Effector memory CD4-positive, alpha-beta T cell (primary cell): Measurements from ENCODE around the gene HPRT1.

ENCODE experiments used
- DNase-seq, 3 donors: peaks; one replicate each; pipeline ENCODE4 v3.0.0-alpha.2; 2020
- H3K27ac ChIP-seq: 2 replicates; pipeline ENCODE4 v1.7.0; 2013; ENCODE audit warnings: mild to moderate bottlenecking, low read length, moderate library complexity; ENCODE audit not compliant: insufficient read depth, poor library complexity, severe bottlenecking
- H3K27me3 ChIP-seq: replicated peaks from 2 replicates; pipeline ENCODE4 v1.7.0; 2013; ENCODE audit warnings: mild to moderate bottlenecking, low read length; ENCODE audit not compliant: insufficient read depth, control insufficient read depth, poor library complexity, severe bottlenecking
- H3K36me3 ChIP-seq: 2 replicates; pipeline ENCODE4 v1.7.0; 2013; ENCODE audit warnings: mild to moderate bottlenecking, low read length, moderate library complexity; ENCODE audit not compliant: control insufficient read depth, insufficient read depth
- H3K4me1 ChIP-seq: 2 replicates; pipeline ENCODE4 v1.7.0; 2013; ENCODE audit warnings: low read length, mild to moderate bottlenecking; ENCODE audit not compliant: control insufficient read depth, insufficient read depth, poor library complexity, severe bottlenecking
- H3K4me3 ChIP-seq: 2 replicates; pipeline ENCODE4 v1.7.0; 2013; ENCODE audit warnings: low read length, low read depth, mild to moderate bottlenecking; ENCODE audit not compliant: insufficient read depth, poor library complexity, severe bottlenecking
- H3K9me3 ChIP-seq: 2 replicates; pipeline ENCODE4 v1.7.0; 2013; ENCODE audit warnings: mild to moderate bottlenecking, low read length, moderate library complexity; ENCODE audit not compliant: control insufficient read depth
- total RNA-seq, 3 donors: gene quantifications; one replicate each; lab custom pipeline; 2026; lab: John Stamatoyannopoulos, UW

HPRT1 gene
- total RNA-seq, result 6.9 to 9.9 (median 7.0) reads per million in 3 donors

- Histone ChIP-seq H3K9me3 (no peaks in the 10 kb centered on the region), H3K27me3 (no peaks in the 10 kb centered on the region), H3K4me1 (no peaks in the 10 kb centered on the region), H3K4me3 (peak within 1 kb of the TSS; percentile 57), H3K27ac (peak within 1 kb of the TSS; percentile 60), H3K36me3 (no peaks in the 10 kb centered on the region)
- peak; percentile 64 to 71 (median 70) for DNase-seq
Observed at GRCh38 chrX:134460005-134460861, at the start of gene HPRT1. Gene HPRT1, plus strand, starts transcription at chrX:134460165. Its CDS starts 147 bp downstream, at chrX:134460312.

GRCh38 chrX:134416087-134416486 is 43.9 kb upstream of the HPRT1 start:
- Histone ChIP-seq H3K36me3 (peaks cover 9% of the 10 kb centered on the region), H3K27me3 (no peaks in the 10 kb centered on the region), H3K4me1 (no peaks in the 10 kb centered on the region), H3K27ac (no peak overlapping the region), H3K9me3 (no peaks in the 10 kb centered on the region), H3K4me3 (no peak overlapping the region)
- no peak for DNase-seq

GRCh38 chrX:134418317-134419113 is 41.5 kb upstream of the HPRT1 start:
- peaks cover 9% of the 10 kb centered on the region for H3K36me3 ChIP-seq
- DNase-seq, result no peak
- no peaks in the 10 kb centered on the region for H3K4me1 ChIP-seq

GRCh38 chrX:134419784-134420183 is 40.2 kb upstream of the HPRT1 start:
- no peak overlapping the region for H3K4me3 ChIP-seq
- H3K4me1 ChIP-seq, result no peaks in the 10 kb centered on the region
- H3K36me3 ChIP-seq, result peaks cover 9% of the 10 kb centered on the region
- DNase-seq, result no peak
- H3K9me3 ChIP-seq, result no peaks in the 10 kb centered on the region
- no peak overlapping the region for H3K27ac ChIP-seq
- no peaks in the 10 kb centered on the region for H3K27me3 ChIP-seq

More at GRCh38 chrX:134418317-134419113, 41.5 kb upstream of the HPRT1 start:
- H3K9me3 ChIP-seq, result no peaks in the 10 kb centered on the region
- no peak overlapping the region for H3K4me3 ChIP-seq
- no peaks in the 10 kb centered on the region for H3K27me3 ChIP-seq
- H3K27ac ChIP-seq, result no peak overlapping the region

- Histone ChIP-seq H3K27ac (no peak overlapping the region), H3K27me3 (no peaks in the 10 kb centered on the region), H3K4me1 (no peaks in the 10 kb centered on the region), H3K36me3 (no peaks in the 10 kb centered on the region), H3K9me3 (no peaks in the 10 kb centered on the region), H3K4me3 (no peak overlapping the region)
- no peak for DNase-seq
Observed at GRCh38 chrX:134423606-134424005, 36.4 kb upstream of the HPRT1 start.

GRCh38 chrX:134426281-134426680 is 33.7 kb upstream of the HPRT1 start:
- DNase-seq, result no peak
- Histone ChIP-seq H3K27me3 (no peaks in the 10 kb centered on the region), H3K4me3 (no peak overlapping the region), H3K9me3 (no peaks in the 10 kb centered on the region), H3K36me3 (no peaks in the 10 kb centered on the region), H3K4me1 (no peaks in the 10 kb centered on the region), H3K27ac (no peak overlapping the region)

- Histone ChIP-seq H3K4me1 (no peaks in the 10 kb centered on the region), H3K36me3 (no peaks in the 10 kb centered on the region), H3K27me3 (no peaks in the 10 kb centered on the region), H3K27ac (no peak overlapping the region), H3K4me3 (no peak overlapping the region), H3K9me3 (no peaks in the 10 kb centered on the region)
- DNase-seq, result no peak
Observed at GRCh38 chrX:134431894-134432293, 28.1 kb upstream of the HPRT1 start.

GRCh38 chrX:134435894-134436293 is 24.1 kb upstream of the HPRT1 start:
- DNase-seq, result no peak

GRCh38 chrX:134443020-134443419 is 16.9 kb upstream of the HPRT1 start:
- no peak for DNase-seq
- H3K4me1 ChIP-seq, result no peaks in the 10 kb centered on the region
- no peaks in the 10 kb centered on the region for H3K9me3 ChIP-seq
- H3K27ac ChIP-seq, result no peak overlapping the region
- H3K4me3 ChIP-seq, result no peak overlapping the region
- H3K36me3 ChIP-seq, result no peaks in the 10 kb centered on the region
- H3K27me3 ChIP-seq, result no peaks in the 10 kb centered on the region

More at GRCh38 chrX:134435894-134436293, 24.1 kb upstream of the HPRT1 start:
- Histone ChIP-seq H3K36me3 (no peaks in the 10 kb centered on the region), H3K27me3 (no peaks in the 10 kb centered on the region), H3K4me1 (no peaks in the 10 kb centered on the region), H3K9me3 (no peaks in the 10 kb centered on the region), H3K27ac (no peak overlapping the region), H3K4me3 (no peak overlapping the region)

- Histone ChIP-seq H3K27me3 (no peaks in the 10 kb centered on the region), H3K36me3 (no peaks in the 10 kb centered on the region), H3K4me3 (no peak overlapping the region), H3K9me3 (no peaks in the 10 kb centered on the region), H3K27ac (no peak overlapping the region), H3K4me1 (no peaks in the 10 kb centered on the region)
- no peak for DNase-seq
Observed at GRCh38 chrX:134443461-134443860, 16.5 kb upstream of the HPRT1 start.
